NCI-H446 treated with DMSO at 0.1 percent for 48 hours (cell line): Measurements from ENCODE around the gene LMF2.
"Not testable (repeated sequence)": the region's sequence is repeated elsewhere in the genome, so short reads cannot be mapped to it uniquely, and the experiment has no call there.

ENCODE experiments used
- DNase-seq: peaks from one replicate; lab custom pipeline; 2025; lab: John Stamatoyannopoulos, UW

The LMF2 gene, protein sequence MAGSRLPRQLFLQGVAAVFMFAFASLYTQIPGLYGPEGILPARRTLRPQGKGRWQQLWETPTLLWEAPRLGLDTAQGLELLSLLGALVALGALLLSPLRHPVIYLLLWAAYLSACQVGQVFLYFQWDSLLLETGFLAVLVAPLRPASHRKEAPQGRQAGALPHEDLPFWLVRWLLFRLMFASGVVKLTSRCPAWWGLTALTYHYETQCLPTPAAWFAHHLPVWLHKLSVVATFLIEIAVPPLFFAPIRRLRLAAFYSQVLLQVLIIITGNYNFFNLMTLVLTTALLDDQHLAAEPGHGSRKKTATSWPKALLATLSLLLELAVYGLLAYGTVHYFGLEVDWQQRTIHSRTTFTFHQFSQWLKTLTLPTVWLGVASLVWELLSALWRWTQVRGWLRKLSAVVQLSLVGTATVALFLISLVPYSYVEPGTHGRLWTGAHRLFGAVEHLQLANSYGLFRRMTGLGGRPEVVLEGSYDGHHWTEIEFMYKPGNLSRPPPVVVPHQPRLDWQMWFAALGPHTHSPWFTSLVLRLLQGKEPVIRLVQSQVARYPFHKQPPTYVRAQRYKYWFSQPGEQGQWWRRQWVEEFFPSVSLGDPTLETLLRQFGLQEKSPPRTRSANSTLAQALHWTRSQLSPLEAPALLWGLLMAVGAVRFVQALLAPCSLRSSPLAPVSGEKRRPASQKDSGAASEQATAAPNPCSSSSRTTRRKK

DNA sequence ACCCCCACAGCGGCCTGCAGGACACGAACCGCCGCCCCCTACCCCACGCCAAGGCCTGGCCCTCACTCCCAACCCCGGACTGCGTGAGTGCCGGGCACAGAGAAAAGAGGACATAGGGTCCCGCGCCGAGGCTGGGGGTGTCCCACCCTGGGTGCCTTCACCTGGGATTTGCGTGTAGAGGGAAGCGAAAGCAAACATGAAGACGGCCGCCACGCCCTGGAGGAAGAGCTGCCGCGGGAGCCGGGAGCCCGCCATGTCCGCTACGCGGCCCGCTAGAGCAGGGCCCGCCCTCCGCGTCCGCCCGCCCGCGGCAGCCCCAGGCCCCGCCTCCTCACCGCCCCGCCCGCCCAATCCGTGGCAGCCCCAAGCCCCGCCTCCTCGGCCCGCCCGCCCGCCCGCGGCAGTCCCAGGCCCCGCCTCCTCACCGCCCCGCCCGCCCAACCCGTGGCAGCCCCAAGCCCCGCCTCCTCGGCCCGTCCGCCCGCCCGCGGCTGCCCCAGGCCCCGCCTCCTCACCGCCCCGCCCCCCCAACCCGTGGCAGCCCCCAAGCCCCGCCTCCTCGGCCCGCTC lies at the start of gene LMF2:
TSS of gene LMF2 (minus strand) at position 282 of the 570 bp plus-strand sequence. CDS start at position 255, 27 bp downstream.
- no peak for DNase-seq

DNA sequence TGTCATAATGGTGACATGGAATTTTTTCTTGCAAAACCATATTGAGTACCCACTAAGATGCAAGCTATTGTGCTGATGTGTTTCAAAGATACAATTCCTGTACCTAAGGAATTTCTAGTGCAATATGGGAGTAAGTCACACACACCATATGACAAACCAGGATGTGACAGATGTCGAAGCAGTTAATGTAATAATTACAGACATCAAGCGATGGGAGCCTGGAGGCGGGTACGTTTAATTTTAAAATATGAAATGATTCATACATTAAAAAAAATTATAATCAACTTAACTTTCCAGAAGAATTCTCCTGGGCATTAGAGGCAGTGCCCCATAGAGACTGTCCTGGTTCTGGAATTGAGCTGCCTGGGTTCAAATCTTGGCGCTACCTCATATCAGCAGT lies 49.2 kb upstream of the LMF2 start:
- DNase-seq = no peak

DNA sequence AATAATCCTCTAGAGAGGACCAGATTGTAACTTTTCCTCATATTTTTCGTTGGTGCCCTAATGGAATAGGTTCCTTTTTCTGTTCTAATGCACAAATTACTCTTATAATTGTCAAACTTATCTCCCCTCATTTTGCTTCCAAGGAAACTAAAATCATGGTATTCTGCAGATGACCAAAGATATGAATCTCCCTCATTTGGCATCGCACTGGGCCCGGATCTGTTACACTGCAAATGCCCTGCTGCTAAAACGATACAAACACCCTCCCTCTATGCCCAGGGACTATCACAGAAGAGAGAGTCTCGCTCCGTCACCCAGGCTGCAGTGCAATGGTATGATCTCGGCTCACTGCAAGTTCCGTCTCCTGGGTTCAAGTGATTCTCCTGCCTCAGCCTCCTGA lies 45.8 kb upstream of the LMF2 start:
- DNase-seq = no peak

DNA sequence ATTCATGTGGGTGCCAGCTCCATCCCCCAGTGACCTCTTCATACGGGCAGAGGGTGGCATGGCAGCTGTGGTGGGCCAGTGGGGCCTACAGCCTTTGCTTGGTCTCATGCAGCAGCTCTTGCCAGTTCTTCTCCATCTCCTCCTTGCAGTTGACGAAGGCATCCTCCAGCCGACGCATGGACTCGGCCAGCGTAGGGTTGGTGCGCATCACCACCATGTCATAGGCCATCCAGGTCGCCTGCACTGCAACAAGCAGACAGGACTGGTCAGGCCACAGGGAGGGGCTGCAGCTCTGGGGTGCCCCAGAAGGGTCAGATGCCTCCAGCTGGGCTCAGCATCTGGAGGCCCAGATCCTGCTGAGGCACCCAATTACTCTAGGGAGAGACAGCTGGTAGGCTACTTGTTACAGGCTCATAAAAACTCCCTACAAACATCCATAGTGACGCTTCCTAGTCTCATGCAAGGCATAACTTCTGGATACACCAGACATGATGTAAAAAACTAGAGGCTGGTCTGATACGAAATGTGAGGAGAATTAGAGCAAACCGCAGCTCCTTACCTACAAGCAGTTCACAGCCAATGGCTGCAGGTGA lies 43.8 kb upstream of the LMF2 start:
- DNase-seq = no peak

DNA sequence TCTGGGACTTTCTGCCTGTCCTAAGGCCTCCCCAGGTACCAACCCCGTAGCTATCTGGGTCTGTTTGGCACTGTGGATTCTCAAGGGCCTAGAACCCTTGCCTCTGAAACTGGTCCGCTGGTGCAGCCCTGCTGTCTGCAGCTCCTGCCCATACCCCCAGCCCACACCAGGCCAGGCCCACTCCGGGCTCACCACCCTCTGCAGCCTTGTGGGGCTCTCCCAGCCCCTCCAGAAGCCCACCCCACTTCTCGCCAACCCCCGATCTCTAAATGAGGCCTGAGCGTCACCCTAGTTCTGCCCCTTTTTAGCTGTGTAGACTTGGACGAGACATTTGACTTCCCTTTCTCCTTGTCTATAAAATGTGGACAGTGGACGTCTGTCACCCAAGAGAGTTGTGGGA lies 42.9 kb upstream of the LMF2 start:
- no peak for DNase-seq

DNA sequence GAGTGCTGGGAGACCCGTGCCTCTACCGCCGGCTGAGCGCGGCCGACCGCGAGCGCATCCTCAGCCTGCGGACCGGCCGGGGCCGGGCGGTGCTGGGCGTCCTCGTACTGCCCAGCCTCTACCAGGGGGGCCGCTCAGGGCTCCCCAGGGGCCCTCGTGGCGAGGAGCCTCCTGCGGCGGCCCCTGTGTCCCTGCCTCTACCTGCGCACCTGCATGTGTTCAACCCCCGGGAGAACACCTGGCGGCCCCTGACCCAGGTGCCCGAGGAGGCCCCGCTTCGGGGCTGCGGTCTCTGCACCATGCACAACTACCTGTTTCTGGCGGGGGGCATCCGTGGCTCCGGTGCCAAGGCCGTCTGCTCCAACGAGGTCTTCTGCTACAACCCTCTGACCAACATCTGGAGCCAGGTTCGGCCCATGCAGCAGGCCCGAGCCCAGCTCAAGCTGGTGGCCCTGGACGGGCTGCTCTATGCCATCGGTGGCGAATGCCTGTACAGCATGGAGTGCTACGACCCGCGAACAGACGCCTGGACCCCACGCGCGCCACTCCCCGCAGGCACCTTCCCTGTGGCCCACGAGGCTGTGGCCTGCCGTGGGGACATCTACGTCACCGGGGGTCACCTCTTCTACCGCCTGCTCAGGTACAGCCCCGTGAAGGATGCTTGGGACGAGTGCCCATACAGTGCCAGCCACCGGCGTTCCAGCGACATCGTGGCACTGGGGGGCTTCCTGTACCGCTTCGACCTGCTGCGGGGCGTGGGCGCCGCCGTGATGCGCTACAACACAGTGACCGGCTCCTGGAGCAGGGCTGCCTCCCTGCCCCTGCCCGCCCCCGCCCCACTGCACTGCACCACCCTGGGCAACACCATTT lies 41.7 kb upstream of the LMF2 start:
- no peak for DNase-seq

DNA sequence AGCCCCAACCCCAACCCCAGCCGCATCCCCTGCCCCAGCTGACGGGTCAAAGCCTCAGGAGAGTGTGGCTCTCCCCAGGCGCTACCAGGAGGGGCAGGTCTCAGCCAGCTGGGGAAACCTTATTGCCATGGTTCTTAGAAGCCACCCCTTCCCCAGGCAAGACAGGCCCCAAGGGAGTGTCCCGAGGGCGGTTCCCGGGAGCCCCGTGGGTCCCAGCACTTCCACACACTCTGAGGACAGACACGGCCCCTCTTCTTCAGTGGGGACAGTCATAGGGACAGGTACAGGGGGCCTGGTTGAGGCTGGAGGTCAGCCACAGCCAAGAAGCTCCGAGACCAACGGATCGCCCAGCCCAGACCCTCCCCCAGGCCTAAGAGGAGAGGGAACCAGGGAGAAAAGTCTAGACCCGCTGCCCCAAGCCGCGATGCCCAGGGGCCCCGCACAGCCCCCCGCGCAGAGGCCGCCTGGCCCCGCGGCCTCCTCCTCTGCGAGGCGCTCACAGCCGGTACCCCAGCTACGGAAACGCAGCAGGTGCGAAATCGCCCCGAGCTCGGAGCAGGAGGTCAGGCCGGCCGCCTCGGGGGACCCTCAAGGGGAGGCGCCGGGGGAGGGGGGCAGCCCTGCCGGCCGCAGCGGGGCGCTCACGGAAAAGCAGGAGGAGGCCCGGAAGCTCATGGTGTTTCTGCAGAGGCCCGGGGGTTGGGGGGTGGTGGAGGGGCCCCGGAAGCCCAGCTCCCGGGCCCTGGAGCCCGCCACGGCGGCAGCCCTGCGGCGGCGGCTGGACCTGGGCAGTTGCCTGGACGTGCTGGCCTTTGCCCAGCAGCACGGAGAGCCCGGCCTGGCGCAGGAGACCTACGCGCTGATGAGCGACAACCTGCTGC lies 40.8 kb upstream of the LMF2 start:
- no peak for DNase-seq

DNA sequence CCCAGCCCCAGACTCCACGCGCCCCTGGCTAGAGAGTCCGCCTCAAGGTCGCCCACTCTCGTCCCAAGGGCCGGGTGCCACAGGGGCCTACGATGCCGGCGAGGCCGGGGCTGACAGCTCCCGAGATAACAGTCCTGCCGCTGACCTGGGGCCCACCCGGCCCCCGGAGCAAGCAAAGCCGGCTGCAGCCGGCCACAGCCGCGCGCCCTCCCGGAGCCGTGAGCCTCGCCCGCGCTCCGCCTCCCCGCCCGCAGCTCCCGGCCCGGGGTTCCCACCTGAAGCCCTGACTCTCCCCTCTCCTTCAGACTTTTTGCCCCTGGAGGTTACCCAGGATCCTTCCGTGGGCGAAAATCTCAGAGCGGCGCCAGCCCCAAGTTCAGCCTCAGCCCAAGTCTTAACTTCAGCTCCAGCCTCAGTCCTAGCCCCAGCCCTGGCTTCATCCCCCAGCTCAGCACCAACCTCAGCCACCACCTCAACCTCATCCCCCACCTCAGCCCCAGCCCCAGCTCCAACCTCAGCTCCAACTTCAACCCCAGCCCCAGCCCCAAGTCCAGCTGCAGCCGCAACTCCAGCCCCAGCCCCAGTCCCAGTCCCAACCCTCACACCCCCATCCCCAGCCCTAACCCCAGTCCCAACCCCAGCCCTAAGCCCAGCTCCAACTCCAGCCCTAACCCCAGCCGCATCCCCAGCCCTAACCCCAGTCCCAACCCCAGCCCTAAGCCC lies 39.9 kb upstream of the LMF2 start:
- DNase-seq = no peak

DNA sequence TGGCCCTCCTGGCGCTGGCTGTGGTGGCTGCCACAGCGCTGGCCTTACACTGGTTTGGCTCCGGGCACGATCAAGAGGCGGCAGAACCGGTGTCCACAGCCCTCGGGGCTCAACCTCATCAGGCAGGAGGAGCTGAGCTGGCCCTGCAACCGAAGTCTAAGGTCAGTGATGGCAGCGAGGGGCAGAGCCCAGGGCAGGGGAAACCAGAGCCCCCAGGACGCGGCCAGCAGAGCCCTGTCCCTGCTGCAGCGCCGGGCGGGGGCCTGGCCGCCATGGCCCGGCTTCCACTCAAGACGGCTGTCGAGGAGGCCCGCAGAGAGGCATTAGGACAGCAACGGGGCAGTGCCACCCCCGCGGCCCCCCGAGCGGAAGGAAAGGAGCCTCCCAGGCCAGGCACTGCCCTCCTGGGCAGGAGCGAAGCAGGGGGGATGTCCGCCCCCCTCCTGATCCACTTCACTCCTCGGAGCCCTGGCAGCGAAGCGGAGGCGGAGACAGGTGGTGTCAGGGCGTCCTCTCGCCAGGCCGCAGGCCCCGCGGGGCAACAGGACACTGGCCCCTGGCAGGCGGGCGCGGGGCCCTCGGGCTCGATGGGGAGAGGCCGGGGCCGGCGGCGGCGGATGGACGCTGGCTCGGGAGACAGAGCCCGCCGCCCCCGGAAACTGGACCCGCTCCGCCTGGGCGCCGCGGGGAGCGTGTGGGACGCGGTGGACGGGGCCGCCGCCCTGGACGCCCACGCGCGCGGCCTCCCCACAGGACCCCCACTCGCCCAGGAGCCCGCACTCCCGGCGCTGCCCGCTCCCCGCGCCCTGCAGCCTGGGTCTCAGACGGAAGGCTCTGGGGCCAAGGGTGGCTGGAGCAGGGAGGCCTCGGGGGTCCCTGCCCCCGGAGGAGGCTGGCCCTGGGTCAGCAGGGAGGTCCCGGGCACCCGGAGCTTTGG lies 39.1 kb upstream of the LMF2 start:
- DNase-seq = no peak

DNA sequence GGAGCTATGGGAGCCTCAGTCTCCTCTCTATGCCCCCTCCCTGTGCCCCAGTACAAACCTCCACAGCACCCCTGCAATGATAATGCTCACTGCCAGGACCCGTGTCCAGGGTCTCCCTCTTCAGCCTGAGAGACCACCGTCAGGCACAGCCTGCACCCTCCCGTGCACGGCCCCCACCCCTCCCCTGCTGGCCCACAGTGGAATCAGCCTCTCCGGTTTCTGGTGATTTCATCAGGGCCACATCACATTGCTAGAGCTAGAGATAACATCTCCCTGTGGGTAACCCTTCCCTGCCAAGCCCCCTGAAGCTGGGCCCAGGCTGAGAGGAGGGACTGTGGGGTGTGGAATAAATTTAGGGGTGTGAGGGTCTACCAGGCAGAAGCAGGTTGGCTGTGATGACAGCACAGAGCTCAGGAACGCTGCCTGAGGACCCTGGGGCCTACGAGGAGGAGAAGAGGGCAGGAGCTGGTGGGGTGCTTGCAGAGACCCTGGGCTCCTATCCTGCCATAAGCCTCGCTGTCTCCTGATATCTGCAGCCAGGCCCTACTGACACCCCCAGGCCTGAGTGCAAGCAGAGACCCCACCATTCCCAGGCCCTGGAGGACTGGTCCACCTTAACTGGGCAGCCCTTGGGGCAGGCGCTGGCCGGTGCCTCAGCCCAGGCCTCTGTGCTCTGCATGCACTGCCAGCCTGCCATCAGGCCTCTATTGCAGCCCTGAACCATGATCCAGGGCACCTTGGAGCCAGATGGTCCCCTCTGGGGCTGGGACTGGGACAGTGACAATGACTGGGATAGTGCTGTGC lies 38.2 kb upstream of the LMF2 start, which contains the start of gene KLHDC7B:
TSS of gene KLHDC7B (plus strand) at position 378 of the 804 bp plus-strand sequence. CDS start at position 723, 345 bp downstream.
- no peak for DNase-seq

DNA sequence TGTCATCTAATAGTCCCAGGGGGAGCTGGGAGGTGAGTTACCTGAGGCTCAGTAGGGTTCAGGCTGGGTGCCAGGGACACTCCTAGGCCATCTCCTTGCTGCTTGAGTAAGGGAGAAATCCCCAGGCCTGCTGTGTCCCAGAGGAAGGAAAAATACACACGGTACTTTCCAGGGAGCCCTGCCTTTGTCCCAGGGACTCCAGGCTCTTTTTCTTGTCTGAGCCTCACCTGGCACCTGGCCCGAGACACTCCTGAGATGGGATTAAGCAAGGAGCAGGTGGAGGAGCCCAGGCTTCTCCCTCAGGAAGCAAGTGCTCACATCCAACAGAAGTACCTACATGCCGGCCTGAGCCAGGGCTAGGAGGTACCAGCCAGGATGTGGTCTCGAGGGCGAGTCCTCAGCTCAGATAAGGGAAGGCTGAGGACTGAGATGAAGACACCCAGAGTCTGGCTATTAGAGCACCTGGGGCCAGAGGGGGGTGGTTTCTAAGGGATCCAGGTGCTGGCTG lies 37.3 kb upstream of the LMF2 start:
- DNase-seq = no peak

DNA sequence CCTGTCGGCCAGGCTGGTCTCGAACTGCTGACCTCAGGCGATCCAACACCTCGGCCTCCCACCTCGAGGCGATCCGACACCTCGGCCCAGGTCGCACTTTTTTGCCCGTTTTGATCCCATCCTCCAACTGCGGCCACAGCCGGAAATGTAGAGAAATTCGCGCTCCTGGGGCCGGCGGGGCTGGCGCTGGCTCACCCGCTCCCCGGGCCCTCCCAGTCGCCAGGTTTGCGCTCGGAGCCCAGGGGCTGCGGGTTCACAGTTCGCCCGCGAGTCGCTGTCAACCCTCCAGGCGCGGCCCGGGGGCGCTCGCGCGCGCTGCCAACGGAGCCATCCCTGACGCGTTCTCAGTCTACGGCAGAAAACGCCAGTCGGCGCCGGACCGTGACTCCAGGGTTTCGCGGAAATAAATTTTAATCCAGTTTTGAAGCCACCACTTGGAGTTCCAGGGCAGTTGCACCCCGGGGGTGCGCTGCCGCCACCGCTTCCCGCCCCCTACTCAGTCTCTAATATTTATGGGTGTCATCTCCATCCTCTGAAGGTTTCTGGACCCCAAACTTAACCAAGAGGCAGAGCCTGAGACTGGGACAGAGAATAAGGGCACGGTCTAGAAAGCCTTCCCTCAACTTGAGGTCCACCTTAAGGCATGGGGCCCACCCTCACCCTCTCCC lies 36.7 kb upstream of the LMF2 start:
- no peak for DNase-seq

DNA sequence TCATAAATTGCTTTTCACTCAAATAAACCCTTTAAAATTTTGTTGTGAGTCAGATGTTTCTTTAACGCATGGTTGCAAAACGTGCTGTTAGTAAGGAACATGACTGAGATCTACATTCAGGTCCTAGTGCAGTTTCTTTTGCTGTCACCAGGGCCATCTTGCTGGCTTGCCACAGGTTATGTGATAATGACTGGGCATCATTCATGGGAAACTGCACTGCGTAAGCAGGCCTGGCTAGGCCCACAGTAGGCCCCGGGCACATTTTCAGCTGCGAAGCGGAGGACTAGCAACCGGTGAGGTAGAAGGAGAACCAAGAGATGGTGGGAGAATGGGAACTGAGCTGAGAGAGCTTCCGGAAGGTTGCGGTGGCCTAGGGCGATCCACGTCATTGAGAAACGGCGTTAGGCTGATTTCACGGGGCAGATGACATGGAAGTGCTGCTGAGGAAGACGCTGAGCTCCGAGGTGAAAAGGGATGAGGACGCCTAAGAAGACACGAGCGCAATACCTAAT lies 35.0 kb upstream of the LMF2 start:
- no peak for DNase-seq

DNA sequence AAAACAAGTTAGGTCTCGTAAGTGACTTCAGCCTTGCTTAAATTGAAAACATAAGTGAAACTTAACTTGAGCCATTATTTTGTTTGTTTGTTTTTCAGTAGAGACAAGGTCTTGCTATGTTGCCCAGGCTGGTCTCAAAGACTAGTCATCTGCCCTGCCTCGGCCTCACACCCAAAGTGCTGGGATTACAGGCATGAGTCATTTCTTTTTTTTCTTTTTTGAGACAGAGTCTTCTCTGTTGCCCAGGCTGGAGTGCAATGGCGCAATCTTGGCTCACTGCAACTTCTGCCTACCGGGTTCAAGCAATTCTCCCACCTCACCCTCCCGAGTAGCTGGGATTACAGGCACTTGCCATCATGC lies 34.1 kb upstream of the LMF2 start:
- not testable (repeated sequence) for DNase-seq

DNA sequence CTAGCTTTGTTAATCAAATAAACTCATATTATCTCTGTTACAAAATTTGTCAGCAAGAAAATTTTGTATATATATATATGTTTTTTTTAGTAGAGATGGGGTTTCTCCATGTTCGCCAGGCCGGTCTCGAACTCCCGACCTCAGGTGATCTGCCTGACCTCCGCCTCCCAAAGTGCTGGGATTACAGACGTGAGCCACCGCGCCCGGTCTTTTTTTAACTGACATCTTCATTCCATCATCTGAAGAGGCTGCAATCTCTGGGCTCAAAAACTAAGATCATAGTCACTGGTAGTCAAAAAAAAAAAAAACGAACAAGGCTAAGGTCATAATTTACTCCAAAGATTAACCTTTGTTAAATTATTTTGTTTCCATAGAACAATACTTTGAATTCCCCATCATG lies 32.9 kb upstream of the LMF2 start:
- DNase-seq = no peak

DNA sequence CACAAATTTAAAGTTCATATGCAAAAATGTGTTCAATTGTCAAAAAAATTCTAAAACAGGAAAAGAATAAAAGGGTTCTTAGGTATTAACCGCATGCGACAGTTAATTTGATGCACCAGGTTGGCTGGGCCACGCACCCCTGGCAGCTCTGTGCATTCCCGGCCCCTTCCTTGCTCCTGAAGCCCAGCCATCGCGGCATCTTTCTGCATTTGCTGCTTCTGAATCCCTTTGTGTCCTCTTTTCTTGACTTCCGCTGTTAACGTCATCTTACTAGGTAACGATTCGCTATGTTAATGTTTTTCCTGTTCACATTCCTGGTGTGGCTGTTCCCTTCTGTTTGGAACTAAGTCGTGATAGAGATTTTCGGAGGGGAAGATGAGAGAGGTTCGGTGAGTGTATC lies 30.3 kb upstream of the LMF2 start:
- no peak for DNase-seq

DNA sequence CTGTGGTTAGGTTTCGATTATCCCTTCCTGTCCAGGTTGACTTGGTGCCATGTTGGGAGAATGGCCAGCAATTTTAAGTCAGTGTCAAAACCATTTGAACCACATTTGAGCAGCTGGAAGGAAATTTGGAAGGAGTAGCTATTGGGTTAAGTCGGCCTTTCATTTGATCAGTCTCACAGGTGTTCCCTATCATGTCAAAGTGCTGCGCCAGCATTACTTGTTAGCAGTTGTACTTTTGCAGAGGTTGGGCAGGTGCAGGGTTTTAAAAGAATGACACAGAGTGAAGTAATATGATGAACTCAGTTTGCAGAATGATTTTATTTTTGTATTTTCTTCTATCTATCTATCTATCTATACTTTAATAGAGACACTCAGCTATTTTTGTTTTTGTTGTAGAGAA lies 28.7 kb upstream of the LMF2 start:
- DNase-seq = no peak
